PC-3 (cell line): Measurements from ENCODE around the gene CMC1. TPM values are rescaled to one million over a fixed set of nuclear protein-coding genes. Genes with fewer than 3 reads are reported as not detected.

Source experiments
- ATAC-seq: fragments of 200-7000 bp; cut with Tn5 transposase; 2 replicates; pipeline ENCODE4 v1.9.1; 2020; ENCODE audit warnings: mild to moderate bottlenecking, moderate library complexity
- BruUV-seq: library from RNA; stranded (reverse); fragments of 400-500 nt; replicated peaks from 2 replicates; lab custom pipeline; 2021; lab: Mats Ljungman, UMichigan
- CTCF ChIA-PET: fragments of 300-600 bp; sonication (Branson Sonifier 250); formaldehyde crosslinking; loops from one replicate; lab custom pipeline; 2022; ENCODE audit warnings: antibody characterized with exemption; lab: Charles Lee
- POLR2A ChIA-PET: fragments of 300-600 bp; sonication (Branson Sonifier 250); formaldehyde crosslinking; loops from one replicate; lab custom pipeline; 2022; ENCODE audit warnings: antibody characterized with exemption; ENCODE audit not compliant: unreplicated experiment; lab: Charles Lee
- DNase-seq: peaks from one replicate; pipeline ENCODE4 v3.0.0-alpha.2; 2015
- H2AFZ ChIP-seq: fragments of 300-600 bp; sonication (generic); 2 replicates; pipeline ENCODE4 v1.6.0; 2016; ENCODE audit warnings: antibody characterized with exemption, low read length
- H3F3A ChIP-seq: fragments of 300-600 bp; sonication (generic); one replicate; pipeline ENCODE4 v1.6.0; 2017; ENCODE audit warnings: antibody characterized with exemption, low read length, control low read depth, mild to moderate bottlenecking; ENCODE audit not compliant: unreplicated experiment
- H3K27ac ChIP-seq: fragments of 300-600 bp; sonication (generic); 2 replicates; pipeline ENCODE4 v1.5.1; 2016; ENCODE audit warnings: mild to moderate bottlenecking, low read length
- H3K27me3 ChIP-seq: fragments of 300-600 bp; sonication (generic); 2 replicates; pipeline ENCODE4 v1.6.1; 2016; ENCODE audit warnings: low read length, mixed read lengths
- H3K36me3 ChIP-seq: fragments of 300-600 bp; sonication (generic); 2 replicates; pipeline ENCODE4 v1.6.1; 2016; ENCODE audit warnings: low read depth, mixed run types, low read length, mixed read lengths
- H3K4me1 ChIP-seq: fragments of 300-600 bp; sonication (generic); 2 replicates; pipeline ENCODE4 v1.5.1; 2016; ENCODE audit warnings: low read length; ENCODE audit not compliant: insufficient read depth
- H3K4me2 ChIP-seq: fragments of 300-600 bp; sonication (generic); 2 replicates; pipeline ENCODE4 v1.6.0; 2016; ENCODE audit warnings: low read length
- H3K4me3 ChIP-seq: fragments of 300-600 bp; sonication (generic); 2 replicates; pipeline ENCODE4 v1.5.1; 2016; ENCODE audit warnings: mild to moderate bottlenecking, low read length, mixed read lengths
- H3K79me2 ChIP-seq: fragments of 300-600 bp; sonication (generic); 2 replicates; pipeline ENCODE4 v1.6.1; 2017; ENCODE audit warnings: low read length, mixed read lengths
- H3K9ac ChIP-seq: fragments of 300-600 bp; sonication (generic); 2 replicates; pipeline ENCODE4 v1.6.0; 2016; ENCODE audit warnings: mild to moderate bottlenecking, low read length
- H3K9me2 ChIP-seq: fragments of 300-600 bp; sonication (generic); replicated peaks from 2 replicates; pipeline ENCODE4 v1.6.1; 2016; ENCODE audit warnings: mixed run types, low read length, mixed read lengths
- H3K9me3 ChIP-seq: fragments of 300-600 bp; sonication (generic); 2 replicates; pipeline ENCODE4 v1.6.1; 2016; ENCODE audit warnings: low read length, mixed read lengths
- H4K20me1 ChIP-seq: fragments of 300-600 bp; sonication (generic); 2 replicates; pipeline ENCODE4 v1.6.1; 2016; ENCODE audit warnings: low read length, mixed read lengths
- CTCF ChIP-seq: fragments of 300-600 bp; sonication (generic); conservative IDR thresholded peaks from 2 replicates; pipeline ENCODE4 v1.5.1; 2017; ENCODE audit warnings: antibody characterized with exemption, low read depth, mild to moderate bottlenecking, low read length
- EZH2 ChIP-seq: fragments of 300-600 bp; sonication (generic); IDR thresholded peaks from one replicate; pipeline ENCODE4 v1.6.1; 2017; ENCODE audit warnings: antibody characterized with exemption, mild to moderate bottlenecking, low read length; ENCODE audit not compliant: unreplicated experiment
- EZH2phosphoT487 ChIP-seq: fragments of 300-600 bp; sonication (generic); IDR thresholded peaks from 2 replicates; pipeline ENCODE4 v1.6.1; 2018; ENCODE audit warnings: mild to moderate bottlenecking, antibody characterized with exemption, low read length, borderline replicate concordance
- intact Hi-C: fragments of 100-400 bp; cut with micrococcal nuclease; formaldehyde crosslinking; loops from 2 replicates; pipeline ENCODE4 v1.9.0; 2023
- total RNA-seq: library from RNA; depleted of rRNA; stranded (reverse); fragments of >200 nt; gene quantifications from 2 replicates; pipeline ENCODE4 v1.2.3, GENCODE V29; 2014; rRNA removed

Gene CMC1
- total RNA-seq, 1 experiment from 2014 or later, result 16.7 TPM

GRCh38 chr3:28348629-28349468, 107.4 kb downstream of the CMC1 start, which contains the start of the genes AZI2 and ZCWPW2:
Gene AZI2, minus strand, starts transcription at chr3:28348824. Its CDS starts 8,207 bp downstream, at chr3:28340617.
Gene ZCWPW2, plus strand, starts transcription at chr3:28348721. Its CDS starts 64,348 bp downstream, at chr3:28413069.
- Histone ChIP-seq H3K4me1 (peaks cover 34% of the 10 kb centered on the region), H3K9me2 (no peaks in the 10 kb centered on the region), H4K20me1 (peaks cover 19% of the 10 kb centered on the region; the same call in 1 of the 2 replicates), H3F3A (no peaks in the 10 kb centered on the region), H3K27ac (peak within 1 kb of the TSS; percentile 84), H3K36me3 (no peaks in the 10 kb centered on the region), H3K79me2 (peaks cover 56% of the 10 kb centered on the region), H3K4me3 (peak within 1 kb of the TSS; percentile 85), H3K4me2 (peak within 1 kb of the TSS; percentile 88), H3K27me3 (no peaks in the 10 kb centered on the region), H3K9ac (peak within 1 kb of the TSS; percentile 89), H2AFZ (peak within 1 kb of the TSS; percentile 91), H3K9me3 (no peaks in the 10 kb centered on the region)
- ATAC-seq, result peak; percentile 90
- BruUV-seq, result no TSS peak
- intact Hi-C loops, result loop anchor here (1.0 kb wide), 1 partner anchor 108 kb away; the partner anchor contains the start of gene CMC1
- ChIA-PET CTCF (interaction anchor here (0.6 to 0.7 kb wide), 2 partner anchors 322 to 1405 kb away, joined by 3 read pairs; no protein-coding TSS in a partner anchor), POLR2A (no interaction called here)
- TF ChIP-seq EZH2phosphoT487 (no peak), CTCF (peak; percentile 33; the same call in 1 of the 2 replicates)
- peak; percentile 95 for DNase-seq

- Histone ChIP-seq H4K20me1 (peaks cover 19% of the 10 kb centered on the region; the same call in 1 of the 2 replicates), H3K36me3 (no peaks in the 10 kb centered on the region), H3K9me3 (no peaks in the 10 kb centered on the region), H2AFZ (peak overlapping the region; percentile 91), H3K4me1 (peaks cover 34% of the 10 kb centered on the region), H3K27me3 (no peaks in the 10 kb centered on the region), H3F3A (no peaks in the 10 kb centered on the region), H3K4me3 (peak overlapping the region; percentile 85), H3K4me2 (peak overlapping the region; percentile 88), H3K9ac (peak overlapping the region; percentile 89), H3K27ac (peak overlapping the region; percentile 84), H3K79me2 (peaks cover 50% of the 10 kb centered on the region), H3K9me2 (no peaks in the 10 kb centered on the region)
- DNase-seq (peak; percentile 55), ATAC-seq (peak; percentile 14)
- intact Hi-C loops, result loop anchor here (1.0 kb wide), 1 partner anchor 108 kb away; the partner anchor contains the start of gene CMC1
- CTCF ChIA-PET, result interaction anchor here (0.5 to 0.7 kb wide), 2 partner anchors 34 to 323 kb away, joined by 3 read pairs; no protein-coding TSS in a partner anchor
- TSS peak; percentile 67 for BruUV-seq
- POLR2A ChIA-PET, result no interaction called here
- TF ChIP-seq EZH2, result no peak
- no peak for TF ChIP-seq EZH2phosphoT487
- TF ChIP-seq CTCF, result no peak
These were observed 108.1 kb downstream of the CMC1 start for GRCh38 chr3:28349469-28350000.

Other genes with a start within 250 kb of the CMC1 start
- not detected in 2 replicates for gene ZCWPW2, start 107.1 kb downstream of the CMC1 start, total RNA-seq
- gene AZI2, start 107.2 kb downstream of the CMC1 start, total RNA-seq, result 36.3 and 40.4 TPM in 2 replicates